WTC11 (cell line): ENCODE data around the gene RPL29.

Source experiments
- CBFB ChIP-seq: sonication (generic); formaldehyde crosslinking; IDR thresholded peaks from 2 replicates; pipeline ENCODE4 v1.8.1; 2022; ENCODE audit warnings: mild to moderate bottlenecking, low read depth, missing genetic modification reagents
- ETV6 ChIP-seq: sonication (generic); formaldehyde crosslinking; IDR thresholded peaks from 2 replicates; pipeline ENCODE4 v1.8.1; 2022; ENCODE audit warnings: mild to moderate bottlenecking, missing genetic modification reagents
- JUN ChIP-seq: sonication (generic); formaldehyde crosslinking; IDR thresholded peaks from 2 replicates; pipeline ENCODE4 v1.8.0; 2023; ENCODE audit warnings: mild to moderate bottlenecking, missing genetic modification reagents
- NFYB ChIP-seq: sonication (generic); formaldehyde crosslinking; conservative IDR thresholded peaks from 2 replicates; pipeline ENCODE4 v1.8.0; 2022; ENCODE audit warnings: low read depth, missing genetic modification reagents
- TCF7 ChIP-seq: sonication (generic); formaldehyde crosslinking; IDR thresholded peaks from 2 replicates; pipeline ENCODE4 v1.8.0; 2022; ENCODE audit warnings: mild to moderate bottlenecking, low read depth, missing genetic modification reagents, moderate library complexity
- TEAD4 ChIP-seq: sonication (generic); formaldehyde crosslinking; IDR thresholded peaks from 2 replicates; pipeline ENCODE4 v1.8.0; 2022; ENCODE audit warnings: mild to moderate bottlenecking, missing genetic modification reagents
- ZNF121 ChIP-seq: sonication (generic); formaldehyde crosslinking; IDR thresholded peaks from 2 replicates; pipeline ENCODE4 v1.8.0; 2023; ENCODE audit warnings: missing genetic modification reagents
- ZNF317 ChIP-seq: sonication (generic); formaldehyde crosslinking; IDR thresholded peaks from 2 replicates; pipeline ENCODE4 v1.8.1; 2023; ENCODE audit warnings: low read depth, mild to moderate bottlenecking, moderate library complexity, missing genetic modification reagents, borderline replicate concordance
- TF ChIP-seq, protein P1 (sequence below): fragments of 200-600 bp; IDR thresholded peaks from 2 replicates; pipeline ENCODE4 v1.8.0; 2022; ENCODE audit warnings: antibody characterized with exemption
- TF ChIP-seq, protein P2 (sequence below): sonication (generic); formaldehyde crosslinking; IDR thresholded peaks from 2 replicates; pipeline ENCODE4 v1.8.0; 2022; ENCODE audit warnings: missing genetic modification reagents
- TF ChIP-seq, protein P3 (sequence below): sonication (generic); formaldehyde crosslinking; IDR thresholded peaks from 2 replicates; pipeline ENCODE4 v1.8.0; 2023; ENCODE audit warnings: missing genetic modification reagents

DNA sequence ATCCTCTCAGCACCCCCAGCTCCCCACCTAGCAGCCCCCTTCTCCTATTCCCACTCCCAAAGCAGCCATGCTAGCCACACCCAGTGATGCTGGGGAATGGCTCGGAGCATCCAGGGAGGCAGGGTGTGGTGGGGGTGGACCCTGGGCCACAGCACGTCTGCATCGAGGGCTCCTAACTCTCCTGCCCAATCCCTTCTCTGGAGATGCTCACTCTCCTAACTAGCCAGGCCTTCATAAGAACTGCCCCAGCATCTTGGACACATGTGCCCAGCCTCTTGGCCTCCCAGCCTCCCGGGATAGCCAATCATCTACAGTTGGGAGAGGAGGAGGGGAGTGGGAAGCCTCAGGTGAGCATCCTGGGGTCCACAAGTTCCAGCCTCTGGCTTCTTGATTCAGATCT lies 31.2 kb downstream of the RPL29 start:
- TF ChIP-seq, protein P1, sequence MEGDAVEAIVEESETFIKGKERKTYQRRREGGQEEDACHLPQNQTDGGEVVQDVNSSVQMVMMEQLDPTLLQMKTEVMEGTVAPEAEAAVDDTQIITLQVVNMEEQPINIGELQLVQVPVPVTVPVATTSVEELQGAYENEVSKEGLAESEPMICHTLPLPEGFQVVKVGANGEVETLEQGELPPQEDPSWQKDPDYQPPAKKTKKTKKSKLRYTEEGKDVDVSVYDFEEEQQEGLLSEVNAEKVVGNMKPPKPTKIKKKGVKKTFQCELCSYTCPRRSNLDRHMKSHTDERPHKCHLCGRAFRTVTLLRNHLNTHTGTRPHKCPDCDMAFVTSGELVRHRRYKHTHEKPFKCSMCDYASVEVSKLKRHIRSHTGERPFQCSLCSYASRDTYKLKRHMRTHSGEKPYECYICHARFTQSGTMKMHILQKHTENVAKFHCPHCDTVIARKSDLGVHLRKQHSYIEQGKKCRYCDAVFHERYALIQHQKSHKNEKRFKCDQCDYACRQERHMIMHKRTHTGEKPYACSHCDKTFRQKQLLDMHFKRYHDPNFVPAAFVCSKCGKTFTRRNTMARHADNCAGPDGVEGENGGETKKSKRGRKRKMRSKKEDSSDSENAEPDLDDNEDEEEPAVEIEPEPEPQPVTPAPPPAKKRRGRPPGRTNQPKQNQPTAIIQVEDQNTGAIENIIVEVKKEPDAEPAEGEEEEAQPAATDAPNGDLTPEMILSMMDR, result no peak
- TF ChIP-seq TEAD4 (CRISPR knock-in tag) (no peak), ZNF317 (CRISPR knock-in tag) (no peak), TCF7 (no peak), ETV6 (CRISPR knock-in tag) (no peak), CBFB (CRISPR knock-in tag) (no peak), NFYB (CRISPR knock-in tag) (no peak), JUN (CRISPR knock-in tag) (no peak), ZNF121 (CRISPR knock-in tag) (no peak)
- TF ChIP-seq, protein P2, sequence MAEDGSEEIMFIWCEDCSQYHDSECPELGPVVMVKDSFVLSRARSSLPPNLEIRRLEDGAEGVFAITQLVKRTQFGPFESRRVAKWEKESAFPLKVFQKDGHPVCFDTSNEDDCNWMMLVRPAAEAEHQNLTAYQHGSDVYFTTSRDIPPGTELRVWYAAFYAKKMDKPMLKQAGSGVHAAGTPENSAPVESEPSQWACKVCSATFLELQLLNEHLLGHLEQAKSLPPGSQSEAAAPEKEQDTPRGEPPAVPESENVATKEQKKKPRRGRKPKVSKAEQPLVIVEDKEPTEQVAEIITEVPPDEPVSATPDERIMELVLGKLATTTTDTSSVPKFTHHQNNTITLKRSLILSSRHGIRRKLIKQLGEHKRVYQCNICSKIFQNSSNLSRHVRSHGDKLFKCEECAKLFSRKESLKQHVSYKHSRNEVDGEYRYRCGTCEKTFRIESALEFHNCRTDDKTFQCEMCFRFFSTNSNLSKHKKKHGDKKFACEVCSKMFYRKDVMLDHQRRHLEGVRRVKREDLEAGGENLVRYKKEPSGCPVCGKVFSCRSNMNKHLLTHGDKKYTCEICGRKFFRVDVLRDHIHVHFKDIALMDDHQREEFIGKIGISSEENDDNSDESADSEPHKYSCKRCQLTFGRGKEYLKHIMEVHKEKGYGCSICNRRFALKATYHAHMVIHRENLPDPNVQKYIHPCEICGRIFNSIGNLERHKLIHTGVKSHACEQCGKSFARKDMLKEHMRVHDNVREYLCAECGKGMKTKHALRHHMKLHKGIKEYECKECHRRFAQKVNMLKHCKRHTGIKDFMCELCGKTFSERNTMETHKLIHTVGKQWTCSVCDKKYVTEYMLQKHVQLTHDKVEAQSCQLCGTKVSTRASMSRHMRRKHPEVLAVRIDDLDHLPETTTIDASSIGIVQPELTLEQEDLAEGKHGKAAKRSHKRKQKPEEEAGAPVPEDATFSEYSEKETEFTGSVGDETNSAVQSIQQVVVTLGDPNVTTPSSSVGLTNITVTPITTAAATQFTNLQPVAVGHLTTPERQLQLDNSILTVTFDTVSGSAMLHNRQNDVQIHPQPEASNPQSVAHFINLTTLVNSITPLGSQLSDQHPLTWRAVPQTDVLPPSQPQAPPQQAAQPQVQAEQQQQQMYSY (CRISPR knock-in tag), result no peak
- TF ChIP-seq, protein P3, sequence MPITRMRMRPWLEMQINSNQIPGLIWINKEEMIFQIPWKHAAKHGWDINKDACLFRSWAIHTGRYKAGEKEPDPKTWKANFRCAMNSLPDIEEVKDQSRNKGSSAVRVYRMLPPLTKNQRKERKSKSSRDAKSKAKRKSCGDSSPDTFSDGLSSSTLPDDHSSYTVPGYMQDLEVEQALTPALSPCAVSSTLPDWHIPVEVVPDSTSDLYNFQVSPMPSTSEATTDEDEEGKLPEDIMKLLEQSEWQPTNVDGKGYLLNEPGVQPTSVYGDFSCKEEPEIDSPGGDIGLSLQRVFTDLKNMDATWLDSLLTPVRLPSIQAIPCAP (CRISPR knock-in tag), result no peak
